AG09309 (cell line): ENCODE measurements around the gene NUDCD3.

Experiments
- DNase-seq: peaks from one replicate; pipeline ENCODE4 v3.0.0-alpha.2; 2010; ENCODE audit warnings: low read depth
- H3K4me3 ChIP-seq: 2 replicates; pipeline ENCODE4 v1.5.1; 2011; ENCODE audit warnings: mild to moderate bottlenecking, low read depth, low read length, moderate library complexity; ENCODE audit not compliant: control insufficient read depth
- TF ChIP-seq, protein P1 (sequence below): IDR thresholded peaks from 2 replicates; pipeline ENCODE4 v1.5.1; 2011; ENCODE audit warnings: mild to moderate bottlenecking, low read depth, low read length, inconsistent platforms; ENCODE audit not compliant: insufficient read depth, control insufficient read depth; ENCODE audit errors: missing control alignments

The NUDCD3 gene

DNA sequence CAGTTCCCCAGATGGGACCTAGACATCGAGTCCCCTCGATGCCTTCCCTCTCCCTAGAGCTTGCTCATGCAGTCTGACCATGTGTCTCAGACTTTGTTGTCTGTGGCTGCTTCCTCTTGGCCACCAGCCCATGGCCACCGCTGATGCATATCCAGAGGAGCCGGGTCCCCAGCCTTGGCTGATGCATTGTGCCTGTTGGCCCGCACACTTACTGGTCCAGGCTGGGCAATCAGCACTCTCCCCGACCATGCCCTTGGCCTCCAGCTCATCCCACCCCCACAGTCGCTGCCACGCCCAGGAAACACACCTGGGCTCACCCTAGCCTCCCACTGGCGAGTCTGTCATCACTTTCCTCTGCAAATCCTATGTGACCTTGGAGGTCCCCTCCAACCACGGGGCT lies 40.5 kb upstream of the NUDCD3 start:
- DNase-seq, result no peak
- H3K4me3 ChIP-seq, result no peak overlapping the region
- TF ChIP-seq, protein P1, sequence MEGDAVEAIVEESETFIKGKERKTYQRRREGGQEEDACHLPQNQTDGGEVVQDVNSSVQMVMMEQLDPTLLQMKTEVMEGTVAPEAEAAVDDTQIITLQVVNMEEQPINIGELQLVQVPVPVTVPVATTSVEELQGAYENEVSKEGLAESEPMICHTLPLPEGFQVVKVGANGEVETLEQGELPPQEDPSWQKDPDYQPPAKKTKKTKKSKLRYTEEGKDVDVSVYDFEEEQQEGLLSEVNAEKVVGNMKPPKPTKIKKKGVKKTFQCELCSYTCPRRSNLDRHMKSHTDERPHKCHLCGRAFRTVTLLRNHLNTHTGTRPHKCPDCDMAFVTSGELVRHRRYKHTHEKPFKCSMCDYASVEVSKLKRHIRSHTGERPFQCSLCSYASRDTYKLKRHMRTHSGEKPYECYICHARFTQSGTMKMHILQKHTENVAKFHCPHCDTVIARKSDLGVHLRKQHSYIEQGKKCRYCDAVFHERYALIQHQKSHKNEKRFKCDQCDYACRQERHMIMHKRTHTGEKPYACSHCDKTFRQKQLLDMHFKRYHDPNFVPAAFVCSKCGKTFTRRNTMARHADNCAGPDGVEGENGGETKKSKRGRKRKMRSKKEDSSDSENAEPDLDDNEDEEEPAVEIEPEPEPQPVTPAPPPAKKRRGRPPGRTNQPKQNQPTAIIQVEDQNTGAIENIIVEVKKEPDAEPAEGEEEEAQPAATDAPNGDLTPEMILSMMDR, result no peak

DNA sequence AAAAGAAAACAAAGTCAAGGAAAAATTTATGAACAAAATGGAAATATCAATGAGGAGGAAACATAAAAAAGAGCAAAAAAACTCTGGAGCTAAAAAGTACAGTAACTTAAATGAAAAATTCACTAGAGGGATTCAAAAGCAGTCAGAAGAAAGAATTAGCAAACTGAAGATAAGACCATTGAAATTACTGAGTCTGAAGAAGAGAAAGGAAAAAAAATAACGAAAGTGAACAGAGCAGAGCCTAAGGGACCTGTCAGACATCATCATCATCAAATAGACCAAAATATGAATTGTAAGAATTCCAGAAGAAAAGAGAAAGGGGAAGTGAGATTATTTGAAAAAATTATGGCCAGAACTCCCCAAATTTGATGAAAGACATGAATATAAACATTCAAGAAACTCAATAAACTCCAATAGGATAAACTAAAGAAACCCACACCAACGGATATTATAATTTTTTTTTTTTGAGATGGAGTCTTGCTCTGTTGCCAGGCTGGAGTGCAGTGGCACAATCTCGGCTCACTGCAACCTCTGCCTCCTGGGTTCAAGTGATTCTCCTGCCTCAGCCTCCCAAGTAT lies 34.4 kb upstream of the NUDCD3 start:
- H3K4me3 ChIP-seq, result no peak overlapping the region
- TF ChIP-seq, protein P1, result no peak
- DNase-seq, result no peak

DNA sequence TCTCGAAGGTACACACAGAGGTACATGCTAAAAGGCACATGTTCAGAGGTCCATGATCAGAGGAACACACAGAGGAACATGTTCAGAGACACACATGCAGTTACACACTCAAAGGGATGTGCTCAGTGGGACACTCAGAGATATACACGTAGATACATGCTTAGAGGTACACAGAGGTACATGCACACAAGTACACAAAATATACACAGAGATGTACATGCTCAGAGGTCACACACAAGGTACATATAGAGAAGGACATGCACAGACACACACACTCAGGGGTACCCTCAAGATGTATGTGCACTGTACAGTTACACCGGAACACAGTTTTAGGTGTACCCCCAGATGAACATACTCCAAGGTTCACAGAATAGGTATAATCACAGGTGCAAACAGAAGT lies 31.9 kb upstream of the NUDCD3 start:
- TF ChIP-seq, protein P1, result no peak
- no peak for DNase-seq
- H3K4me3 ChIP-seq, result no peak overlapping the region

DNA sequence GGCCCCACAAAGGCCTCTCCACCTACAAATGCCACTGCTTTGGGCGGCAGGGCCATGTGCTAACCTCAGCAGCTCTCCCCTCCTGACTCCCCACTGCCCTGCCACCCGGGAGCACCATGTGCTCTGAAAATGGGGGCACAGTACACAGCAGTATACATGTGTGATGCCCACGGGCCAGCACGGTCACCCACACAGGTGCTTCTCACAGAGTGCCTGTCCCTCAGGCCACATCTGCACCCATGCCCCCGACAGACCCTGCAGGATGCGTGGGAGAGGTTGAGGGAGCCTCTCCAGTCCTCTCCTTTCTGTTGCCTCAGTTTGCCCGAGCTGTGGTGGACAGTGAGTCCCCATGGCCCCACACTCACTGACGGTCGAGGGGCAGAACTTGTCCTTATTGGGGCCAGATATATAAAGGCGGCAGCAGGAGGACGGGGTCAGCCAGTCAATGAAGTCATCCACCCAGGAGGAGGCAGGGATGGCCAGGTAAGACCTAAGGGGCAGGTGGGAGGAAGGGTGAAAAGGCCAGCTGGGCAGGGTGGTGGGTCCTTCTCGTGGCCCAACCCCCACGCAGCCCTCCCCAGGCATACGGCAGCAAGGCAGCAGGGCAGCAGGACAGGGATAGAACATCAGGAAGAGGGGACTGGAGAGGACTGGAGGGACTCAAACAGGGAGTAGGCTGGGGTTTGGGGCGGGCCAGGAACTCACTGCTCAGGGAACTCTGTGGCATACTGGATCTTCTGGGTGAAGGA lies 31.1 kb upstream of the NUDCD3 start:
- H3K4me3 ChIP-seq, result no peak overlapping the region
- TF ChIP-seq, protein P1, result no peak
- no peak for DNase-seq

DNA sequence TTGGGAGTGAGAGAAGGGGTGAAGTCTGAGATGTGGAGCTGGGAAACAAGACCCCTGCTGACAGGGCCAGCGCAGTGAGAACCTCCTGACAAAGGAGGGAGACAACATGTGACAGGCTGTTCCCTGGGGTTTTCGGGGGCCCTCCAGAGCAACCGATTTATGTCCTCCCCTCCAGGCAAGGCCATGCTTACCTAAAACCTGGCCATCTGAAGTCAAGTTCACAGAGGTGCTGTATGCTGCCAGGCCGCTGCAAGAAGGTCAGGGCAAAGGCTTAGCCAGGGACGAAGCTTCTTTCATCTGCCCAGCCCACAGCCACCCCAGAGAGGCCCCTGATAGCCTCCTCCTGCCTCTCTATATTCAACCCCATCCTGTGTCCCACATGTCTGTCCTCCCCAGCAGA lies 30.1 kb upstream of the NUDCD3 start:
- TF ChIP-seq, protein P1, result no peak
- H3K4me3 ChIP-seq, result no peak overlapping the region
- no peak for DNase-seq

DNA sequence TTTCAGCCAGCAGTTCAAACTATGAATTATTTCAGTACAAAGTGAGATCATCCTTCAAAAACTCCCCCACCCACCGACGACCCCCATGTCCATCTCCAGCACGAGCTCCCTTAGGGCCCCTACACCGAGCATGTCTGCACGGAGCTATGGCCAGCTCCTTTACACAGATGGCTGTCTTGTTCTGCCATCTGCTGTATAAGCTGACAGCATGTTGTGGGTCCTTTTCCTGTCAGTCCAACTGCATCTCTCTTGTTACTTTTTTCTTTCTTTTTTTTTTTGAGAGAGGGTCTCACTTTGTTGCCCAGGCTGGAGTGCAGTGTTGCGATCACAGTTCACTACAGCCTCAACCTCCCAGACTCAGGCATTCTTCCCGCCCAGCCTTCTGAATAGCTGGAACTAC lies 29.1 kb upstream of the NUDCD3 start:
- TF ChIP-seq, protein P1, result no peak
- DNase-seq, result no peak
- no peak overlapping the region for H3K4me3 ChIP-seq
